GM19468 (cell line): ENCODE results near the gene ARHGAP24.
"Not testable (repeated sequence)": the region's sequence is repeated elsewhere in the genome, so short reads cannot be mapped to it uniquely, and the experiment has no call there.

Experiments
- ATAC-seq: cut with Tn5 transposase; IDR thresholded peaks from one replicate; pipeline ENCODE4 v1.9.1; 2021; ENCODE audit warnings: mild to moderate bottlenecking, moderate library complexity, moderate number of reproducible peaks; ENCODE audit not compliant: unreplicated experiment; ENCODE audit errors: extremely low read depth

ARHGAP24 gene

DNA sequence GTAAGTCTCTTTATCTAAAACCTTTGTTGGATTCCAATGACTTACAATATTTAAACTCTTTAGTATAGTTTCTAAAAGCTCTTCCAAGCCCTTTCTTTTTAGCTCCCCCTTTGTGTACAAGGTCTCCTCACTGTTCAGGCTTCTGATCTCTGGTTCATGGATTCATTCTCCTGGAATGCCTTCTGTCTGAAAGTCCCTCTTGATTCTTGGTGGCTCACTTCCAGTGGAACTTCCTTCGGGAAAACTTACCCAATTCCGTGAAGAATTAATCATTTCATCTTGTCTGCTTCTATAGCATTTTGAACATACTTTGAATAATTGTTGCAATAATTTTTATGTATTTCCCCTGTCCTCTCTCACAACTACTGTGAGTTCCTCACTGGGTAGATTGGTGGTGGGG, 3.6 kb downstream of the ARHGAP24 start:
- no peak for ATAC-seq

DNA sequence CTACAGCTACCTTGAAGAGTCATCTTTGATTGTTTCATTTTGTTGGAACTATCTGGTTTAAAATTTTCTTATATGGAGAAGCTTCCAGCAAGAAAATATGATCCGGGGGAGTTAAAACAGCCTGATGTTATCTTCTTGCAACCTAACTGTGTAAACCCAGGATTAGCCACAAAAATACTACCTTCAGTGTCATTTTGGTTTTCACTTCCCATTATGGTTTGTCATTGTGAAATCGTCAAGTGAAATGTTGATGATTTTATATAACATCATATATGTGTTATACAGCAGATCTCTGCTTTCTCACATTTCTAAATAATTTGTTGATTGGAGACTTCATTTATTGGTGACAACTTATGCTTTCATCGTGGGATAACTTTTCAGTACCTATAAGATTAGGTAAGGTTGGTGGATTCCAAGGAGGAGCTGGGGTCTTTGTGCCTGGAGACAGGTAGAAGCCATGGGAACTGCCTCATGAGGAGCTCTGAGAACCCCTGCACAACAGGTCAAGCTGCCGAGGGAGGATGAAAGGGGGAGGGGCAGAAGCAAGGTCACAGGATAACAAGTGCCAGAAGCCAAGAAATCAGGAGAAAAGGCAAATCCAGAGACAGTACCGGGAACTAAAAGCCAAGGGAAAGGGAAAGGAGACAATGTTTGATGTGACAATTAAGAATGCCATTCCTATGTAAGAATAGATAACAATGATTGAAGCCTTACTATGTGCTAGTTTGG, 7.2 kb downstream of the ARHGAP24 start:
- ATAC-seq = peak; percentile 26

DNA sequence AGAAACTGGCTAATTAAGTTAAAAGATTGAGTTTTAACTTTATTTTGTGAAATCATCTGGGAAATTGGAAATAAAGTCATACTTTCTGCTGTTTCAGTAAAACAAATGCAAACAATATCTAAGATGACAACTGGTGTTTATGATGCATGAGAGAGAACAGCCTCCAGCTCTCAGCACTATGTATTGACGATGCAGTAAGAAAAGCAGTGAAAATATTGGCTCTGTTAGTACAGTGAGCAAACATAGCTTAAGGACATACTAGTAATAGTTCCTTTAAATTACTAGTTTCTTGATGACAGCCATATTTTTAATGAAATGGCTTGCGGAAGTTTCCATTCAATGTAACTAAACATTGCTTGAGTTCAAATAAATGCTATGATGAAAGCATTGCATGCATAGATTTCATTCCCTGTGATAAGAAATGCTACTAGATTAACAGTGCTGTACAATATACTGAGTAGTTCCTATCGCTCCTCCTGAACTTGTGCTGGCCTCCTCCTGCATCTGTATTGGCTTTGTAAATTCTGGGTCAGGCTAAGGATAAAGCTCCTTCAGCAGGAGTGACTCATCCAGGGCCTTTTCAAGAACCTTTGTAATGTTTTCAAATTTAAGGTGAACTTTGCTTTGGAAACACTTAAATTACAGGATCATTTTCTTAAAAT, 11.6 kb downstream of the ARHGAP24 start:
- no peak for ATAC-seq

DNA sequence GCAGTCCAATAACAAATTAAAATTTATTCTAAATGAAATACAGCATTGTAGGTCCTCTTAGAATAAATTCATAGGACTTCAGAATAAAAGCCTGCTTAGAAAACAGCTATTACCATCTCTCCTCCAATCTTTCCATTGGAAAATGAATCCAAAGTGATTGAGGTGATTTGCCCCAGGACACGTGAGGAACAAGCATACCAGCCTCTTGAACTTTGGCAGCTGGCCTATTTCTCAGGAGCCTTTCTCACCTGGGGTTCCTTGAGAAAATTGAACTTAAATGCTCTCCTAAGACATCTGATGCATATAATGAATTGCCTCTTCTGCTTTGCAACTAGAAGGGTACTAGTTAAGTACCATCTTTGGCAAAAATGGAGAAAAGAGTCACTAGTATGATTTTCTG, 13.5 kb downstream of the ARHGAP24 start:
- ATAC-seq = no peak

DNA sequence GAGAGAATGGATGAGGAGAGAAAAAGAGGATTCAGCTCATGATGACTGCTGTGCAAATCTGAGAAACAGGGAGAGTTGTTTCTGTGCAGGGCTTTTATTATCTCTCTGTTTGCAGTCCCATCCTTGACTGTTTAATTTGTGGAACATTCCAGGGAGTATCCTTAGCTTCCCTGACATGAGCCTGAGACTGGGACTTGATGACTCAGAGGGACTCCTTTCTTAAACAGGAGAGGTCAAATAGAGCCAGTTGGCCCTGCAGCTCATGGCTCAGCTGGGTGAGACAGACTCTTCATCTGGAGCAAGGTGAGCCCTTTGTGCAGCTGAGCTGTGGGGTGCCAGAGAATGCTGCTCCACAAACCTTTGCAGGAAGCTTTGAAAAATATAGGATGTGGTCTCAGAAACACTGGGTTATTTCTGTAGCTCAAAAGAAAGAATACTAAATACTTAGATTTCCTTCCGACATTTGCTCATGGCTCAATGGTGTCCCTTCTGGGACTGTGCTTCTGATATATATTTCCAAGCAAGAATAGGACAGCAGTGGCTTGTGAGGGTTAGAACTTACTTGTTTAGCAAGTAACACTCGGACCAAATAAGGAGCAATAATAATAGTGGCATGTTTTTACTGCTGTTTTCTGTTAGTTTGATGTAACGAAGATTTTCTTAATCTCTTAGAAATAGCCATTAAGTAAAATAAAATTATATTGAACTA, 14.5 kb downstream of the ARHGAP24 start:
- no peak for ATAC-seq

DNA sequence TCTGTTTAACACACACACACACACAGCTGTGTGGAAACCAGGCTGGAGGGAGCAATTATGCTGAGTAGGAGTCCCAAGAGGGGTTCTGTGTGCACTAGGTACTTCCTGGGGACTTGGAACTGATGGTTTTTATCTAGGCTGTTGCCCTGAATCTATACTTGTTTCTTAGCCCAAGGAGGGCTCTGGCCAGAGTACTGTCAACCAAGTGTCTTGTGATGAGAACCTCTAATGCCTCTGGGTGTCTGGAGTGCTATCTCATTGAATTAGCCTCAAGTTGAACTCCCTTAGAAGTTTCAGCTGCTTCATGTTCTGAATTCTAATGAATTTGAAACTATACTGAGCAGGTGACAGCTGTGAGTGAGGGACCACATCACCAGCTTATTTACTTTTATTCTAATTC, 16.6 kb downstream of the ARHGAP24 start:
- ATAC-seq = peak; percentile 62

DNA sequence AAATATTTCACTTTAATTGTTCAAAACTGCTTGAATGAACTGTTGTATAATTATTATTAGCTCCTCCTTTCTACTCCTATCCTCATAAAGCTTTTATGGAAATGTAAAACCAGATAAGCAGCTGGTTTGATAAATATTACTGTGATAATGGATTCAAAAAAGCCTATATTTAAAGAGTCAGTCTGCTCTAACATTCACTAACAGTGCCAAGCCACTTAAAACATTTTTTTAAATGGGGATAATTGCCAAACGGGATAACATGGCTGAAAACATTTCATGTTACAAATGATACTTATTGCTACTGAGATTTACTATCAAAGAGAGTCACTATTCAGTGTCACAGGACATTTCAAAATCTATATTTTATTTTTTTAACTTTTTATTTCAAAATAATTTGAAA, 17.4 kb downstream of the ARHGAP24 start:
- no peak for ATAC-seq

DNA sequence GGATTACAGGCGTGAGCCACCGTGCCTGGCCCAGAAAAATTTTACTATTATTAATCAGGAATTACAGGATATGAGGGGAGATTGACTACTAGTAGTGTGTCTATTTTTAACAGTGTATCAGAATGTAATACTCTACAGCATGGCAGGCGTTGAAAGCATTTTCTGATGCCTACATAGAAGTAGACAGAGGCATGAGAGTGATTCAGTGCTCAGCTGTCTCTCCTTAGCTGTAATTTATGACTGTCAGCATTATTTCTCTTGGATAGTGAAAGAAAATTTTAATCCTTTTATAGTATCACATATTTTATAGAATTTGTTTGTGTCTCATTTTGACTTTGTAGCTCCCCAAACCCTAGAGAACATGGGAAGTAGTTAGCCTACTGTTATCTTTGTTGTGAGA, 20.7 kb downstream of the ARHGAP24 start:
- no peak for ATAC-seq

DNA sequence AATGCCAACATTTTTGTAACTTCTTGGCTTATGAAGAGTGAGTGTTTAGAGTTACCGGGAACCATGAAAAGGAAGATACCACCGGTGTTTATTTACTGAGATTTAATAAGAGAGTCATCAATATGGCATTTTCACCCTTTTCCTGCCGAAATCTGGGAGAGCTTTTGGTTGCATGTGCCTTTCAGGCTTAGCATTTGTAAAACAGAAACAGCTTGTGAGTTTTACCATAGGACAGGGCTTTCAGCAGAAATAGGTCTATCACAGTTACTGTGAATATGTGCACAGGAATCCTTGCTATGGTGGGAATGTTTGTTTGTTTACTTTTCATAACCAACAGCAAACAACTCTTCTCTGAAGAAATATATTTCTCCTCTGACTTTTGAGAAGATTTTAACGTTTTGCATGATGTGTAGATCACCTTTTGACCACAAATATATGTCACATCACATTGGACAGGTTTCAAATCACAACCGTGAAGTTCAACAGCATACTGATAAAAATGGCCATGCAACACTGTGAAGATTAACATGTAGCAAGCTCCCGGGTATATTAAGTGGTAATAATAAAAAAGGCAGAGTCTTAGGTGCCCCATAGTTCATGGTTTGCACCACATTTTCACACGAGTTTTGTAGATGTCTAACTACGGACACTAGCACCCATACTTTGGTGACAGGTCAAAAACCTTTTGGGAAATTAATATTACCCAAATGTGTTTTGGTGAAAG, 21.3 kb downstream of the ARHGAP24 start:
- no peak for ATAC-seq

DNA sequence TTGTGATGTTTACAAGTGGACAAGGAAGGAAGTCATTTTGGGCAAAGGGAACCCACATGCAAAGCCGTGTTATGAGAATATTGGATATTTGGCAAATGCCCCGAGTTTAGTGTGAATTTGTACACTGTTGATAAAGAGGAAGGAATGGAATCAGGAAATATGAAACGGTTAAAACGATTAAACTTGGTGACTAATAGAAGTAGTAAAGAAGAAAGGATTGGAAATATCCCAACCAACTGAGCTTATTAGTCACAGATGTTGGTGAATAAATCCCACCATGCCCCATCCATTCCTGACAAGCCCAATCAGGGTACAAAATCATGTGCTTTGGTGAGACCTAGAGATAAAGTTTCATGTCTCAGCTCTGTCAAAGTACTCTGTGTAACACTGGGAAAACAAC, 22.0 kb downstream of the ARHGAP24 start:
- no peak for ATAC-seq

DNA sequence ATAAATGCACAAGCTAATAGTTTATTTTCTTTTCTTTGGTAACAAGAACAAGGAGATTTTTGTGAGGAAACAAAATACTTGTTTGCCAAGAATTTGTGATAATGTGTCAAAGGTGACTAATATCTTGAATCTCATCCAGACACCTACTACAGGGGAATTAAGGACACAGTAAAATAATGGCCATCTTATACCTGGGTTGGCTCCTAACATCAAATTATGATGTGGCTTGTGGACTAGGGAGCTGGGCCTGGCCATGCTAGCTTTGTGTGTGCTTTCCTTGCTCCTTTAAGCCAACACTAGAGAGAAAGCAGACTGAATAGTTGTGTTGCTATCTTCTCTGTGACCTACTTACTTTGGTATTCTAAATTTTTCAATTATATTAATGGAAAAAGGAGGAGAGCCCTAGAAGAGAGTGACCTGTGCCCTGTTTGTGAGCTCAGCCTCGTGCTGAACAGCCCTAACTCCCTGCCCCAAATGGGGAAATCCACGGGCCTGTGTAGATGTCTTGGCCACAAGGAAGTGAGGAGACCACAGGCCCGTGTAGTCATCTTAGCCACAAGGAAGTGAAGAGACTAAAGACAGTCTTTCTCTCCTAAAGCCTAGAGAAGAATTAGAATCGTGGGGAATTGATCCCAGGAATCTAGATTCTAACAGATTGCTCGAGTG, 23.3 kb downstream of the ARHGAP24 start:
- peak; percentile 56 for ATAC-seq

DNA sequence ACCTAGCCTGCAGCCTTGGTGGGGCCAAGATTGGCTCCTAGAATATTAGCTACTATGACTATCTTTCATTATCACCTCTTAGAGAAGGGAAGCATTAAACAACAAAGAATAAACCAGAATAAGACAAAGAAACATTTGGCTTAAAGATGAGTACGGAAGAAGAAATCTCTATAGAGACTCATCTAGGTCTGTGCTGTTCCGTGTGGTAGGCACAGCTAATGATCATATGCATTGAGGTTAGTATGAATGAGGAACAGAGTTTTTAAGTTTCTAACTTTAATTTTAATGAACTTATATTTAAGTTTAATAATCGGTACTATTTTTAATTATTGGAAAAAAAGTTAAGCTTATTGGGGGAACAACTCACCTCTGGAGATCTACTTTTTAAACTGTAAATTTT, 24.6 kb downstream of the ARHGAP24 start:
- no peak for ATAC-seq

DNA sequence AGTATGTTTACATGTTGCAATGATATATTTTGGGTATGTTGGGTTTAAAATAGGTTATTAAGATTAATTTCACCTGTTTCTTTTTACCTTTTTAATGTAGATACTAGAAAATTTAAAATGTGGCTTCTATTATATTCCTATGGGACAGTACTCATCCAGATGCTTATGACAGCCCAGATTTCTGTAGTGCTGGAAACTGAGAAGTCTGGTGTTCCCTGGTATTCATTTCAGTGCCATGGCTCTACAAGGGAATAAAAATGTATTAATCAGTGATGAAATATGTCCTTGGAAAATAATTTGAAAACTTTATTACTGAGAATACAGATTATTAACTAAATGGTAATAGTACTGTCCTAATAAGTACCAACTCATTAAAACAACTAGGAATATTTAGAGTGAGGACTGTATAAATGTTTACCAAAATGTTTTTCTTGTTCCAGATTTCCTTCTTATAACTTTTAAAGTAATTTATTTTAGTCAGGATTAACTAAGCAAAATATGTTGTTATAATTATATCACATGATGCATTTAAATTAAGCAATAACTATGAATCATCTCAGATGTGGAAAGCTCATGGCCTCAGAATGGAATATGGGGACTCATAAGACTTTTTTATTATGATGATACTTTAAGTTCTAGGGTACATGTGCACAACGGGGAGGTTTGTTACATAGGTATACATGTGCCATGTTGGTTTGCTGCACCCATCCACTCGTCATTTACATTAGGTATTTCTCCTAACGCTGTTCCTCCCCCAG, 25.3 kb downstream of the ARHGAP24 start:
- ATAC-seq = no peak

DNA sequence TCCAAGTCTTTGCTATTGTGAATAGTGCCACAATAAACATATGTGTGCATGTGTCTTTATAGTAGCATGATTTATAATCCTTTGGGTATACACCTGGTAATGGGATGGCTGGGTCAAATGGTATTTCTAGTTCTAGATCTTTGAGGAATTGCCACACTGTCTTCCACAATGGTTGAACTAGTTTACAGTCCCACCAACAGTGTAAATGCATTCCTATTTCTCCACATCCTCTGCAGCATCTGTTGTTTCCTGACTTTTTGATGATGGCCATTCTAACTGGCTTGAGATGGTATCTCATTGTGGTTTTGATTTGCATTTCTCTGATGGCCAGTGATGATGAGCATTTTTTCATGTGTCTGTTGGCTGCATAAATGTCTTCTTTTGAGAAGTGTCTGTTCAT, 26.2 kb downstream of the ARHGAP24 start:
- not testable (repeated sequence) for ATAC-seq

DNA sequence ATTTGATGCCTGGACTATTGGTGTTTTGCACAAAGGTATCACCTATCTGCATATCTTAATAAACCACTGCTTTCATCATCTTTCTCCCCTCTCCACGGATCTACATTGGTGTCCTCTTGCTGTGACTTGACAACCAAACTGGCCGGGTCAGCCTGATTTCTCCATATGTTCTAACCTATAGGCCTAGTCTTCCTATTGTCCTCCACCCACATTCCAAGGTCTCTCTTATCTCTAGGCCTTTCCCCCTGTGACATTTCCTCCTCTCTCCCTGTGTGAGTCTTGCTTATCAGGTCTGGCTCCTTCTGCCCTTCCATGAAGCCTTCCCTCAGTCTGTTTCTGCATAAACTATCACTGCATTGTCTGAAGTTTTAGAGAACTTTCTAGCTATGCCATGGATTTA, 33.7 kb downstream of the ARHGAP24 start:
- no peak for ATAC-seq

DNA sequence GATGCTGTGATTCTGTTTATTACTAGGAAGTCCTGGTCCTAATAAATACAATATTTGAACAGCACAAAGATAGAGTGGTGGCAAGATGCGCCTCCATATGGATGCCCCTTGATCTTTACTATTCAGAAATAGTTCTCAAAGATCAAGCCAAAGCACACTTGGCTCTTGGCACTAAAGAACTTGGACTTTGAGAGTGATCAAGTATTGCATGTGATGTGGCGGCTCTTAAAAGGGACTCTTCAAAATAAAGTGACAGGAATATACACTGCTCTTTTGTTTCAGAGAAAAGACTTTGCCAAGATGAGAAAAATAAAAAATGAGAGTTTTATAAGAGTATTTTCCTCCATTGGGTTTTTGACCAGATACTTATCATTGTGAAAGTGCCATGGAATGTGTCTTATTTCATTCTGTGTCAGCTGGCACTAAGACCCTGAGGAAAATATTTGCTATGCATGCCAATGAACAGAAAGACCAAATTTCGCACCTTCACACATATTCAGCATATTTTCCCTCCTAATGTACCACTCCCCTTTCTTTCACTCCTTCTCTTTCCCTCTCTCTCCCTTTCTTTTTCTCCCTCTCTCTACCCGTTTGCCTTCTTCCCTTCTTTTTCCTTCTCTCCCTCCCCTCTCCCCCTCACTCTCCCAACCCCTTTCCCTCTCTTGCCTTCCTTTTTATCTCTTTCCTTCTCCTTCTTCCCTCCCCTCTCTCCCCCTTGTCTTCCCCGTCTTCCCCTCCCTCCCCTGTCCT, 35.1 kb downstream of the ARHGAP24 start:
- ATAC-seq = no peak

DNA sequence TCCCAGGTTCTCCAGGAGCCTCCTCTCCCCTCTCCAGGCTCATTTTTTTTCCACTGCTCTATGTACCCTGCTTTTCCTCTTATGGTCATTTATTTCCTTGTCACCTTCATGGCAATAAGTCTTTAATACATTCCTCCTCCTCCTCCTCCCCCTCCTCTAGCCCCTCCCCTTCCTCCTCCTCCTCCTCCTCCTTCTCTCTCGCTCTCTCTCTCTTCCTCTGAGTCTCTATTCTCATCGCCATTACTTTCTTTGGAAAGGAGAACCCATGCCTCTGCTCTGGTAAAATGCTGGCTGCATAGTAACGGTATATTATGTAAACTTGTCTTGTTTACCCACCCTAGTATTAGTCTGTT, 35.7 kb downstream of the ARHGAP24 start:
- no peak for ATAC-seq

DNA sequence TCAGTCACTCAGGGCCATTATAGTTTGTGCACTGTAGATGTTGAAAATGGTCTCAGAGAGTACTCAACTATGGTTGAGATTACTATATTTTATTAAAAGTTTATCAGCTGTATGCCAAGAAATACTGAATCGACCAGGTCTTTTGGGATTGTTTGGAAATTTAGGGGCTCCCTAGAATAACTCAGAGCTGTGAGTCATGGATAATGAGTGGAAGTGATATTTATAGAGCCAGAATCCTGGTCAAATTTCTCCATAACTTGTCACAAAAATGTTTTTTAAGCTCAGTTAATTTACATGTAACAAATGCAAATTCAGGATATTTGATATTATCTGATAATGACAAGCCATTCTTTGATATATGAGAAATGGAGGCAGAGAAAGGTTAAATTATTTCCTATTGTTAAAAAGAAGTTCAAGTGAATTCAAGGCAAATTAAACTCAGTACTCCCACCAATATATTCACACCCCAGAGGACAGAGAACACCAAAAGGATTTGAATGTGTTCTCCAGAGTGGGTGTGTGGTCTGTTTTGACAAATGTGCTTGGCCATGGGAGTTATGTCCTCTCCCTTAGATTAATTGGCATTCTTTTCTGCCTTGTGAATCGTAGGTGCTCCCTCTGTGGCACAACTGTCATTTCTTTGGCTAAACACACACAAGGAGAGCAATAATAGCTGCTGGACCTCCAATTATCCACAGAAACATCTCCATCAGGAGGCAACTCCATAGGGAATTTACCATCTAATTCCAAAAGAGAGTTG, 37.7 kb downstream of the ARHGAP24 start:
- ATAC-seq = no peak
